Liver (tissue), 9 donors: Measurements from ENCODE around the gene RAD50. TPM values are rescaled to one million over a fixed set of nuclear protein-coding genes. Genes with fewer than 3 reads are reported as not detected.

Experiments
- DNase-seq: peaks from one replicate; pipeline ENCODE4 v3.0.0-alpha.2; 2017; ENCODE audit warnings: low spot score
- H3K27ac ChIP-seq, 2 donors: one replicate each; pipeline ENCODE4 v1.7.0; 2013; ENCODE audit warnings: inconsistent platforms in 2 of 2, low read length in 2 of 2, control low read depth in 1 of 2, low read depth in 1 of 2, mild to moderate bottlenecking in 1 of 2
- H3K27me3 ChIP-seq, 4 donors: one replicate each; pipeline versions ENCODE4 v1.6.1 to v1.7.0; 2013; ENCODE audit warnings: low read length in 3 of 4, inconsistent platforms in 1 of 4, mild to moderate bottlenecking in 1 of 4, moderate library complexity in 1 of 4; ENCODE audit not compliant: control insufficient read depth in 4 of 4, insufficient read depth in 4 of 4
- H3K36me3 ChIP-seq, 4 donors: one replicate each; pipeline versions ENCODE4 v1.6.1 to v1.7.0; 2013; ENCODE audit warnings: low read length in 3 of 4, mild to moderate bottlenecking in 3 of 4, low read depth in 1 of 4, moderate library complexity in 1 of 4; ENCODE audit not compliant: control insufficient read depth in 4 of 4, insufficient read depth in 3 of 4
- H3K4me1 ChIP-seq, 4 donors: one replicate each; pipeline versions ENCODE4 v1.6.1 to v1.7.0; 2013; ENCODE audit warnings: low read length in 3 of 4, mild to moderate bottlenecking in 3 of 4, moderate library complexity in 1 of 4; ENCODE audit not compliant: control insufficient read depth in 4 of 4, insufficient read depth in 4 of 4
- H3K4me3 ChIP-seq, 3 donors: one replicate each; pipeline versions ENCODE4 v1.6.1 to v1.7.0; 2013; ENCODE audit warnings: low read length in 3 of 3, control low read depth in 1 of 3, low read depth in 1 of 3, mild to moderate bottlenecking in 1 of 3
- H3K9ac ChIP-seq, 2 donors: one replicate each; pipeline ENCODE4 v1.7.0; 2013; ENCODE audit warnings: low read length in 2 of 2, mild to moderate bottlenecking in 2 of 2, moderate library complexity in 2 of 2, control low read depth in 1 of 2, low read depth in 1 of 2
- H3K9me3 ChIP-seq, 4 donors: one replicate each; pipeline versions ENCODE4 v1.6.1 to v1.7.0; 2013; ENCODE audit warnings: low read length in 3 of 4; ENCODE audit not compliant: control insufficient read depth in 4 of 4
- ATF3 ChIP-seq: IDR thresholded peaks from 2 replicates; pipeline ENCODE4 v1.6.1; 2016; ENCODE audit warnings: antibody characterized with exemption
- CTCF ChIP-seq: fragments of 150-350 bp; IDR thresholded peaks from 2 replicates; pipeline ENCODE4 v1.5.1; 2017; ENCODE audit warnings: improper control_type of control experiment, low read depth, low read length; ENCODE audit not compliant: missing input control
- EGR1 ChIP-seq, 2 donors: IDR thresholded peaks; 2 replicates each; pipeline ENCODE4 v1.6.1; 2016 to 2018; ENCODE audit warnings: antibody characterized with exemption in 2 of 2, low read depth in 2 of 2
- FOXA1 ChIP-seq: IDR thresholded peaks from 2 replicates; pipeline ENCODE4 v1.6.1; 2016; ENCODE audit warnings: antibody characterized with exemption
- FOXA2 ChIP-seq: IDR thresholded peaks from 2 replicates; pipeline ENCODE4 v1.6.1; 2016; ENCODE audit warnings: antibody characterized with exemption
- GABPA ChIP-seq, 2 donors: IDR thresholded peaks in 1 of 2; conservative IDR thresholded peaks in 1 of 2; 2 replicates each; pipeline ENCODE4 v1.6.1; 2016; ENCODE audit warnings: antibody characterized with exemption in 2 of 2, mild to moderate bottlenecking in 1 of 2, moderate library complexity in 1 of 2
- HNF4A ChIP-seq, 2 donors: conservative IDR thresholded peaks; 2 replicates each; pipeline ENCODE4 v1.6.1; 2016; ENCODE audit warnings: antibody characterized with exemption in 2 of 2, mild to moderate bottlenecking in 2 of 2
- HNF4G ChIP-seq: IDR thresholded peaks from 2 replicates; pipeline ENCODE4 v1.6.1; 2016; ENCODE audit warnings: antibody characterized with exemption
- MAX ChIP-seq: IDR thresholded peaks from 2 replicates; pipeline ENCODE4 v1.6.1; 2016; ENCODE audit warnings: antibody characterized with exemption
- NR2F2 ChIP-seq: IDR thresholded peaks from 2 replicates; pipeline ENCODE4 v1.6.1; 2016; ENCODE audit warnings: antibody characterized with exemption
- RAD21 ChIP-seq, 2 donors: IDR thresholded peaks; 2 replicates each; pipeline ENCODE4 v1.6.1; 2016; ENCODE audit warnings: antibody characterized with exemption in 2 of 2, mild to moderate bottlenecking in 2 of 2
- REST ChIP-seq: IDR thresholded peaks from 2 replicates; pipeline ENCODE4 v1.6.1; 2016; ENCODE audit warnings: antibody characterized with exemption, mild to moderate bottlenecking
- SP1 ChIP-seq: IDR thresholded peaks from 2 replicates; pipeline ENCODE4 v1.6.1; 2018; ENCODE audit warnings: antibody characterized with exemption, mild to moderate bottlenecking
- TAF1 ChIP-seq: conservative IDR thresholded peaks from 2 replicates; pipeline ENCODE4 v1.6.1; 2016; ENCODE audit warnings: antibody characterized with exemption, mild to moderate bottlenecking
- YY1 ChIP-seq: IDR thresholded peaks from 2 replicates; pipeline ENCODE4 v1.6.1; 2016; ENCODE audit warnings: antibody characterized with exemption, mild to moderate bottlenecking
- ZBTB33 ChIP-seq: IDR thresholded peaks from 2 replicates; pipeline ENCODE4 v1.6.1; 2016; ENCODE audit warnings: antibody characterized with exemption
- WGBS: extraction: QIAGEN DNeasy Blood & Tissue Kit; methylation state at CpG from one replicate; pipeline ENCODE4 v1.1.7; 2013; 5-methylcytosine and 5-hydroxymethylcytosine counted together
- polyA plus RNA-seq, 2 donors: library from polyadenylated mRNA; stranded (reverse) in 1 of 2; unstranded in 1 of 2; fragments of 200-250 nt in 1 of 2; fragments of >200 nt in 1 of 2; fragmentation: Nextera tagmentation in 1 of 2; extraction: Ambion mirVana in 1 of 2; gene quantifications; one replicate each; pipeline versions ENCODE4 v1.2.1 to v1.2.3, GENCODE V29; 2013 to 2015
- total RNA-seq, 2 donors: library from RNA; depleted of rRNA; stranded (reverse); fragments of >200 nt; gene quantifications; one replicate each; pipeline ENCODE4 v1.2.3, GENCODE V29; 2014
- donor health status: healthy.
- donor health status: healthy.
- donor health status: healthy.
- donor health status: healthy.
- donor health status: healthy.

Gene RAD50
- total and polyA plus RNA-seq, 4 donors = 6.1 to 18.7 (median 14.9) TPM

- no peak for DNase-seq
- no peak overlapping the region for H3K9ac ChIP-seq
- no peaks in the 10 kb centered on the region for H3K27me3 ChIP-seq
- H3K4me3 ChIP-seq = no peak overlapping the region
- no peak overlapping the region for H3K27ac ChIP-seq
- H3K36me3 ChIP-seq = peaks cover 11 to 55% (median 31%) of the 10 kb centered on the region in 4 donors
- no peaks in the 10 kb centered on the region for H3K4me1 ChIP-seq
- H3K9me3 ChIP-seq = no peaks in the 10 kb centered on the region
- no peak for TF ChIP-seq HNF4G
- TF ChIP-seq ATF3 = no peak
- TF ChIP-seq REST = no peak
- TF ChIP-seq GABPA (IDR thresholded peaks at IDR 0.05 in 1 of 2, conservative IDR thresholded peaks at IDR 0.05 in 1 of 2) = no peak
- TF ChIP-seq CTCF = no peak
- TF ChIP-seq EGR1 (IDR thresholded peaks at IDR 0.05; ENCODE audit: low read depth in 2 of 2) = no peak
- TF ChIP-seq FOXA1 = no peak
- no peak for TF ChIP-seq FOXA2
- WGBS = 98% methylated on average over 3 of the region's 3 CpGs
These were observed 50.3 kb downstream of the RAD50 start for GRCh38 chr5:132607095-132607494.

GRCh38 chr5:132608107-132608506, 51.3 kb downstream of the RAD50 start:
- Histone ChIP-seq H3K27me3 (no peaks in the 10 kb centered on the region), H3K4me1 (no peaks in the 10 kb centered on the region), H3K36me3 (peaks cover 11 to 54% (median 32%) of the 10 kb centered on the region in 4 donors), H3K27ac (no peak overlapping the region), H3K4me3 (no peak overlapping the region), H3K9ac (no peak overlapping the region), H3K9me3 (no peaks in the 10 kb centered on the region)
- no peak for DNase-seq
- TF ChIP-seq EGR1 (IDR thresholded peaks at IDR 0.05; ENCODE audit: low read depth in 2 of 2) (no peak), RAD21 (IDR thresholded peaks at IDR 0.05) (no peak), YY1 (no peak), HNF4A (conservative IDR thresholded peaks at IDR 0.05) (no peak), MAX (no peak), FOXA1 (no peak), ZBTB33 (no peak), FOXA2 (no peak), GABPA (IDR thresholded peaks at IDR 0.05 in 1 of 2, conservative IDR thresholded peaks at IDR 0.05 in 1 of 2) (no peak), TAF1 (no peak), REST (no peak), SP1 (no peak), NR2F2 (no peak)
- 87% methylated on average over 5 of the region's 5 CpGs for WGBS
